Right lobe of liver (tissue), 4 donors: ENCODE results near the gene MEAK7.

Experiments
- CTCF ChIP-seq, 4 donors: fragments of 200-600 bp in 3 of 4; fragments of 450-650 bp in 1 of 4; IDR thresholded peaks; one replicate each; pipeline versions ENCODE4 v1.5.1 to v1.8.0; 2016 to 2022; ENCODE audit warnings: antibody characterized with exemption in 4 of 4, mild to moderate bottlenecking in 2 of 4
- POLR2A ChIP-seq: fragments of 450-650 bp; IDR thresholded peaks from one replicate; pipeline ENCODE4 v1.6.1; 2017; ENCODE audit warnings: antibody characterized with exemption, mild to moderate bottlenecking
- donor health status: DM: no; HTN: no; CAD: no.
- donor health status: DM: no; HTN: no; CAD: no.
- donor health status: DM: no; HTN: yes; CAD: no.

DNA sequence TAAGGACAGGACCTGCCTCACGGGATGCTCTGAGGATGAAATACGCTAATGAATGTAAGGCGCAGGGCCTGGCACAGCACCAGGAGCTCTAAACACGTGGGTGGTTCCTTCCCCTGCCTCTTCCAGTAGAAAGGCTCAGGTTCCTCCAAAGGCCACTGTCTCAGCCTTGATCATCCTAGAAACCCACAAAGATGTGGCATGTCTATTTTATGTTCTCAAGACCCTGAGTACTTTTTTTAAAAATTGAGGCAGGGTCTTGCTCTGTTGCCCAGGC is 17.0 kb upstream of the MEAK7 start:
- TF ChIP-seq POLR2A (no peak), CTCF (IDR thresholded peaks at IDR 0.05) (no peak)
